Inferior parietal cortex (tissue), 1 donor: Measurements from ENCODE around the gene AHDC1.

Experiments
- DNase-seq: peaks from one replicate; pipeline ENCODE4 v3.0.0-alpha.2; 2016; ENCODE audit errors: extremely low spot score

The AHDC1 gene

GRCh38 chr1:27597516-27598294 is 6.2 kb downstream of the AHDC1 start:
- no peak for DNase-seq

- DNase-seq: no peak
These were observed 7.0 kb downstream of the AHDC1 start for GRCh38 chr1:27596986-27597385.

GRCh38 chr1:27596261-27596660 is 7.7 kb downstream of the AHDC1 start:
- DNase-seq: no peak

GRCh38 chr1:27595597-27595996 is 8.3 kb downstream of the AHDC1 start:
- no peak for DNase-seq

- DNase-seq: no peak
These were observed 9.1 kb downstream of the AHDC1 start for GRCh38 chr1:27594564-27595510.

- no peak for DNase-seq
These were observed 10.0 kb downstream of the AHDC1 start for GRCh38 chr1:27593678-27594563.

GRCh38 chr1:27592931-27593677 is 10.8 kb downstream of the AHDC1 start:
- no peak for DNase-seq

- DNase-seq: no peak
These were observed 11.6 kb downstream of the AHDC1 start for GRCh38 chr1:27592232-27592930.

GRCh38 chr1:27591622-27592021 is 12.3 kb downstream of the AHDC1 start:
- DNase-seq: no peak

GRCh38 chr1:27590917-27591508 is 12.9 kb downstream of the AHDC1 start:
- DNase-seq: no peak

- DNase-seq: no peak
These were observed 14.0 kb downstream of the AHDC1 start for GRCh38 chr1:27589841-27590426.

GRCh38 chr1:27589441-27589840 is 14.5 kb downstream of the AHDC1 start:
- DNase-seq: no peak

- DNase-seq: no peak
These were observed 15.4 kb downstream of the AHDC1 start for GRCh38 chr1:27588256-27589232.

GRCh38 chr1:27585684-27586083 is 18.3 kb downstream of the AHDC1 start:
- no peak for DNase-seq

- DNase-seq: no peak
These were observed 19.5 kb downstream of the AHDC1 start for GRCh38 chr1:27584453-27584852.

- DNase-seq: no peak
These were observed 20.5 kb downstream of the AHDC1 start for GRCh38 chr1:27583479-27583878.

- no peak for DNase-seq
These were observed 22.1 kb downstream of the AHDC1 start for GRCh38 chr1:27581823-27582243.

GRCh38 chr1:27577504-27578188 is 26.3 kb downstream of the AHDC1 start:
- DNase-seq: no peak
